ENCODE results near the gene JSRP1.

DNA sequence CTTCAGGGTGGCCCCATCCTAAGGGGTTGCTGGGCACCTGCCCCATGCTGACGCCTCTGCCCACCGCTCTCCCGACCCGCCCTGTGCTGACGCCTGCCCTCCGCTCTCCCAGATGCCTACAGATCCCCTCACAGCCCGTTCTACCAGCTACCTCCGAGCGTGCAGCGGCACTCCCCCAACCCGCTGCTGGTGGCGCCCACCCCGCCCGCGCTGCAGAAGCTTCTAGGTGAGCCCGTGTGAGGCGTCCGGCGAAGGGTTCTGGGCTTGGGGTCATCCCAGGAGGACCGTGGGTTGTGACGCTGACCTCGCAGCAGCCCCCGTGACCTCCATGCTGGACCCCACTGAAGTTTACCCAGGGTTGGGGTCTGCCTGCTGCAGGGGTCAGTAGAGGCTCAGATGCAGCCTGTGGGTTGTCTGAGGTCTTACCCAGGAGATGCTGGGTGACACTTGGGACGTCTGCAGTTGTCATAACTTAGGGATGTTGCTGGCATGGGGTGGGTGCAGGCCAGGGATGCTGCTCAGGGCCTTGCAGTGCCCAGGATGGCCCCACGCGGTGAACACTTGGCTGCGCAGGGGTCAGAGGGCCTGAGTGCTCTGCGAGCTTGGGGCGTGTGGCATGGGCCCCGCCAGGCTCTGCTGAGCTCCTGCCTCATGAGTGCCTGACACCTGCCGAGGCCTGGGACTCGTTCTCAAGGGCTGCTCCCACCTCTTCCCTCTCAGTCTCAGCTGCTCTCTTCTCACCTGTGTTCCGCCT, 45.1 kb downstream of the JSRP1 start:
- TF ChIP-seq POLR2A (IDR thresholded peaks at IDR 0.05; ENCODE audit: low read depth, low read length) (no peak), POLR2AphosphoS5 (IDR thresholded peaks at IDR 0.05; ENCODE audit: low read depth, low read length) (no peak), TAF1 (IDR thresholded peaks at IDR 0.05; ENCODE audit: borderline replicate concordance, low read depth, low read length) (no peak)
